Measurements from ENCODE around the gene STK24.
A peak's percentile ranks its signal among the peaks of the same experiment; 100 is the strongest.

The STK24 gene

GRCh38 chr13:98471934-98472333, 105.0 kb downstream of the STK24 start:
- FAIRE-seq (no peak), DNase-seq (ENCODE audit: insufficient read length) (no peak)
- TF ChIP-seq POLR2A (IDR thresholded peaks at IDR 0.05; ENCODE audit: low read depth, low read length) (no peak), POLR2AphosphoS5 (IDR thresholded peaks at IDR 0.05; ENCODE audit: low read depth, low read length) (no peak), TAF1 (IDR thresholded peaks at IDR 0.05; ENCODE audit: borderline replicate concordance, low read depth, low read length) (no peak)

GRCh38 chr13:98470920-98471319, 106.0 kb downstream of the STK24 start:
- DNase-seq (ENCODE audit: insufficient read length): no peak
- no peak for TF ChIP-seq POLR2A (IDR thresholded peaks at IDR 0.05; ENCODE audit: low read depth, low read length)
- TF ChIP-seq TAF1 (IDR thresholded peaks at IDR 0.05; ENCODE audit: borderline replicate concordance, low read depth, low read length): no peak
- TF ChIP-seq POLR2AphosphoS5 (IDR thresholded peaks at IDR 0.05; ENCODE audit: low read depth, low read length): no peak
- no peak for FAIRE-seq

GRCh38 chr13:98468929-98469328, 108.0 kb downstream of the STK24 start:
- TF ChIP-seq TAF1 (IDR thresholded peaks at IDR 0.05; ENCODE audit: borderline replicate concordance, low read depth, low read length) (no peak), POLR2AphosphoS5 (IDR thresholded peaks at IDR 0.05; ENCODE audit: low read depth, low read length) (no peak), POLR2A (IDR thresholded peaks at IDR 0.05; ENCODE audit: low read depth, low read length) (no peak)
- no peak for DNase-seq (ENCODE audit: insufficient read length)
- FAIRE-seq: no peak

GRCh38 chr13:98468361-98468760, 108.5 kb downstream of the STK24 start:
- FAIRE-seq (no peak), DNase-seq (ENCODE audit: insufficient read length) (no peak)
- TF ChIP-seq TAF1 (IDR thresholded peaks at IDR 0.05; ENCODE audit: borderline replicate concordance, low read depth, low read length) (no peak), POLR2A (IDR thresholded peaks at IDR 0.05; ENCODE audit: low read depth, low read length) (no peak), POLR2AphosphoS5 (IDR thresholded peaks at IDR 0.05; ENCODE audit: low read depth, low read length) (no peak)

- no peak for DNase-seq (ENCODE audit: insufficient read length)
- no peak for FAIRE-seq
- TF ChIP-seq TAF1 (IDR thresholded peaks at IDR 0.05; ENCODE audit: borderline replicate concordance, low read depth, low read length) (no peak), POLR2AphosphoS5 (IDR thresholded peaks at IDR 0.05; ENCODE audit: low read depth, low read length) (no peak), POLR2A (IDR thresholded peaks at IDR 0.05; ENCODE audit: low read depth, low read length) (no peak)
Measured at GRCh38 chr13:98467263-98467985, 109.5 kb downstream of the STK24 start.

GRCh38 chr13:98466634-98467236, 110.2 kb downstream of the STK24 start:
- TF ChIP-seq TAF1 (IDR thresholded peaks at IDR 0.05; ENCODE audit: borderline replicate concordance, low read depth, low read length) (no peak), POLR2A (IDR thresholded peaks at IDR 0.05; ENCODE audit: low read depth, low read length) (no peak), POLR2AphosphoS5 (IDR thresholded peaks at IDR 0.05; ENCODE audit: low read depth, low read length) (no peak)
- peak; percentile 38 for FAIRE-seq
- no peak for DNase-seq (ENCODE audit: insufficient read length)

- DNase-seq (ENCODE audit: insufficient read length) (no peak), FAIRE-seq (no peak)
- TF ChIP-seq POLR2AphosphoS5 (IDR thresholded peaks at IDR 0.05; ENCODE audit: low read depth, low read length) (no peak), TAF1 (IDR thresholded peaks at IDR 0.05; ENCODE audit: borderline replicate concordance, low read depth, low read length) (no peak), POLR2A (IDR thresholded peaks at IDR 0.05; ENCODE audit: low read depth, low read length) (no peak)
Measured at GRCh38 chr13:98462946-98463345, 114.0 kb downstream of the STK24 start.

- TF ChIP-seq POLR2A (IDR thresholded peaks at IDR 0.05; ENCODE audit: low read depth, low read length) (no peak), TAF1 (IDR thresholded peaks at IDR 0.05; ENCODE audit: borderline replicate concordance, low read depth, low read length) (no peak), POLR2AphosphoS5 (IDR thresholded peaks at IDR 0.05; ENCODE audit: low read depth, low read length) (no peak)
- DNase-seq (ENCODE audit: insufficient read length) (no peak), FAIRE-seq (no peak)
Measured at GRCh38 chr13:98462241-98462882, 114.5 kb downstream of the STK24 start.

GRCh38 chr13:98461486-98462240, 115.2 kb downstream of the STK24 start:
- no peak for DNase-seq (ENCODE audit: insufficient read length)
- no peak for FAIRE-seq
- no peak for TF ChIP-seq TAF1 (IDR thresholded peaks at IDR 0.05; ENCODE audit: borderline replicate concordance, low read depth, low read length)
- TF ChIP-seq POLR2AphosphoS5 (IDR thresholded peaks at IDR 0.05; ENCODE audit: low read depth, low read length): no peak
- TF ChIP-seq POLR2A (IDR thresholded peaks at IDR 0.05; ENCODE audit: low read depth, low read length): no peak

GRCh38 chr13:98460516-98460915, 116.4 kb downstream of the STK24 start:
- FAIRE-seq (no peak), DNase-seq (ENCODE audit: insufficient read length) (no peak)
- TF ChIP-seq POLR2AphosphoS5 (IDR thresholded peaks at IDR 0.05; ENCODE audit: low read depth, low read length): no peak

GRCh38 chr13:98459721-98460370, 117.1 kb downstream of the STK24 start:
- DNase-seq (ENCODE audit: insufficient read length) (no peak), FAIRE-seq (no peak)
- TF ChIP-seq POLR2A (IDR thresholded peaks at IDR 0.05; ENCODE audit: low read depth, low read length) (no peak), POLR2AphosphoS5 (IDR thresholded peaks at IDR 0.05; ENCODE audit: low read depth, low read length) (no peak), TAF1 (IDR thresholded peaks at IDR 0.05; ENCODE audit: borderline replicate concordance, low read depth, low read length) (no peak)

Measured in GM12892 (cell line).